Mesenchymal stem cell (in vitro differentiated cells and primary cell): ENCODE data around the gene CLEC16A.
A peak's percentile ranks its signal among the peaks of the same experiment; 100 is the strongest.

Source experiments
- DNase-seq: peaks from one replicate; pipeline ENCODE4 v3.0.0-alpha.2; 2013
- H2AFZ ChIP-seq: one replicate; pipeline ENCODE4 v1.6.1; 2013; ENCODE audit warnings: low read depth, mild to moderate bottlenecking, control low read depth, inconsistent platforms, low read length, moderate library complexity
- H2AK5ac ChIP-seq: 2 replicates; pipeline ENCODE4 v1.6.1; 2013; ENCODE audit warnings: low read length, moderate library complexity, mild to moderate bottlenecking, inconsistent platforms; ENCODE audit not compliant: severe bottlenecking
- H2BK120ac ChIP-seq: one replicate; pipeline ENCODE4 v1.6.1; 2013; ENCODE audit warnings: low read depth, mild to moderate bottlenecking, inconsistent platforms, low read length, moderate library complexity
- H2BK12ac ChIP-seq, 2 experiments: one replicate each; pipeline ENCODE4 v1.6.1; 2013; ENCODE audit warnings: inconsistent platforms in 2 of 2, low read length in 2 of 2, mild to moderate bottlenecking in 2 of 2, moderate library complexity in 2 of 2, control low read depth in 1 of 2
- H2BK15ac ChIP-seq: one replicate; pipeline ENCODE4 v1.6.1; 2013; ENCODE audit warnings: mild to moderate bottlenecking, low read depth, inconsistent platforms; ENCODE audit not compliant: poor library complexity, severe bottlenecking
- H2BK5ac ChIP-seq: 2 replicates; pipeline ENCODE4 v1.6.1; 2013; ENCODE audit warnings: low read depth, mild to moderate bottlenecking, low read length, control low read depth, inconsistent platforms; ENCODE audit not compliant: poor library complexity, severe bottlenecking
- H3K14ac ChIP-seq, 2 experiments: one replicate each; pipeline ENCODE4 v1.6.1; 2013; ENCODE audit warnings: inconsistent platforms in 2 of 2, low read length in 2 of 2, control low read depth in 1 of 2, mild to moderate bottlenecking in 1 of 2, moderate library complexity in 1 of 2
- H3K18ac ChIP-seq, 2 experiments: one replicate each; pipeline ENCODE4 v1.6.1; 2013; ENCODE audit warnings: inconsistent platforms in 2 of 2, low read length in 2 of 2, control low read depth in 1 of 2, low read depth in 1 of 2, mild to moderate bottlenecking in 1 of 2
- H3K23ac ChIP-seq, 2 experiments: one replicate each; pipeline ENCODE4 v1.6.1; 2013; ENCODE audit warnings: inconsistent platforms in 2 of 2, low read length in 2 of 2, mild to moderate bottlenecking in 2 of 2, moderate library complexity in 2 of 2, control low read depth in 1 of 2
- H3K27ac ChIP-seq: 2 replicates; pipeline ENCODE4 v1.5.1; 2013; ENCODE audit warnings: mild to moderate bottlenecking, moderate library complexity, low read length, control low read depth, inconsistent platforms; ENCODE audit not compliant: poor library complexity, severe bottlenecking
- H3K27me3 ChIP-seq, 2 experiments: 2 replicates each; pipeline versions ENCODE4 v1.6.1 to v1.7.0; 2013; ENCODE audit warnings: low read length in 2 of 2, mild to moderate bottlenecking in 2 of 2, moderate library complexity in 2 of 2, control low read depth in 1 of 2, inconsistent platforms in 1 of 2; ENCODE audit not compliant: control insufficient read depth in 1 of 2, insufficient read depth in 1 of 2
- H3K36me3 ChIP-seq, 2 experiments: 2 replicates each; pipeline versions ENCODE4 v1.6.1 to v1.7.0; 2013; ENCODE audit warnings: low read length in 2 of 2, control low read depth in 1 of 2, inconsistent platforms in 1 of 2, low read depth in 1 of 2, mild to moderate bottlenecking in 1 of 2; ENCODE audit not compliant: insufficient read depth in 2 of 2, control insufficient read depth in 1 of 2
- H3K4ac ChIP-seq, 2 experiments: one replicate each; pipeline ENCODE4 v1.6.1; 2013; ENCODE audit warnings: inconsistent platforms in 2 of 2, low read length in 2 of 2, mild to moderate bottlenecking in 2 of 2, moderate library complexity in 2 of 2, control low read depth in 1 of 2, low read depth in 1 of 2
- H3K4me1 ChIP-seq: 2 replicates; pipeline ENCODE4 v1.6.1; 2013; ENCODE audit warnings: low read depth, low read length, control low read depth; ENCODE audit not compliant: control insufficient read depth, insufficient read depth
- H3K4me2 ChIP-seq: 2 replicates; pipeline ENCODE4 v1.6.1; 2013; ENCODE audit warnings: low read length, mild to moderate bottlenecking, inconsistent platforms; ENCODE audit not compliant: poor library complexity, severe bottlenecking
- H3K4me3 ChIP-seq, 2 experiments: 2 replicates each; pipeline versions ENCODE4 v1.5.1 to v1.7.0; 2013; ENCODE audit warnings: low read length in 2 of 2, mild to moderate bottlenecking in 2 of 2, control low read depth in 1 of 2, low read depth in 1 of 2; ENCODE audit not compliant: insufficient read depth in 1 of 2
- H3K79me1 ChIP-seq: replicated peaks from 2 replicates; pipeline ENCODE4 v1.6.1; 2013; ENCODE audit warnings: mild to moderate bottlenecking, control low read depth, low read length, inconsistent platforms; ENCODE audit not compliant: poor library complexity, severe bottlenecking
- H3K9ac ChIP-seq: 2 replicates; pipeline ENCODE4 v1.7.0; 2013; ENCODE audit warnings: mild to moderate bottlenecking, low read length, moderate library complexity
- H3K9me3 ChIP-seq: 2 replicates; pipeline ENCODE4 v1.7.0; 2013; ENCODE audit warnings: mild to moderate bottlenecking, low read length; ENCODE audit not compliant: control insufficient read depth
- H4K8ac ChIP-seq: one replicate; pipeline ENCODE4 v1.6.1; 2013; ENCODE audit warnings: inconsistent platforms, mild to moderate bottlenecking, low read length, moderate library complexity
- H4K91ac ChIP-seq: one replicate; pipeline ENCODE4 v1.6.1; 2013; ENCODE audit warnings: mild to moderate bottlenecking, low read length, inconsistent platforms
- WGBS: methylation state at CpG from one replicate; pipeline ENCODE4 v1.1.7; 2013; ENCODE audit warnings: mixed read lengths; 5-methylcytosine and 5-hydroxymethylcytosine counted together

Gene CLEC16A

DNA sequence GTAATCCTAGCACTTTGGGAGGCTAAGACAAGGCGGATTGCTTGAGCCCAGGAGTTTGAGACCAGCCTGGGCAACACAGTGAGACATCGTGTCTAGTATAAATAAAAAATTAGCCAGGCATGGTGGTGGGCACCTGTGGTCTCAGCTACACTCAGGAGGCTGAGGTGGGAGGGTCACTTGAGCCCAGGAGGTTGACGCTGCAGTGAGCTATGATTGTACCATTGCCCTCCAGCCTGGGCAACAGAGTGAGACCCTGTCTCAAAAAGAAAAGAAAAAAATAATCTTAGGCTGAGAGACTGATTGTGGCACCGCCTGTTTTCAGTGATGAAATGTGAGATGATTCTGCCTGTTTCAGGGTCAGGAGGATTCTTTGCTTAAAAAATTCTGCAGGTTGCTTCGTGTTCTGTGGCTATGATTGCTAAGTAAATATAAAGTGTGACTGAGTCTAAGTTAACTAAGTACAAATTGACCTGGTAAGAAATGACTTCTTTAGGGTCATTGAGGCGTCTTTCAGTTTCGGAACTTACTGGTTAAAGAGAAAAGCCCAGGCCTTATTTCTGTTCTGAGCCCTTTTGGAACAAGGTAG lies 183.3 kb downstream of the CLEC16A start:
- H3K4ac ChIP-seq = peak overlapping the region in 1 of 2 experiments; percentile 62
- no peak overlapping the region for H2AK5ac ChIP-seq
- 97% methylated on average over 7 of the region's 7 CpGs for WGBS
- H2AFZ ChIP-seq = no peak overlapping the region
- no peak overlapping the region for H3K9ac ChIP-seq
- H2BK120ac ChIP-seq = no peak overlapping the region
- H3K4me3 ChIP-seq = no peak overlapping the region
- H4K8ac ChIP-seq = no peak overlapping the region
- no peak overlapping the region for H2BK5ac ChIP-seq
- peaks cover 28% of the 10 kb centered on the region for H3K4me1 ChIP-seq
- H3K4me2 ChIP-seq = no peak overlapping the region
- H3K27me3 ChIP-seq = no peaks in the 10 kb centered on the region
- peaks cover 5% of the 10 kb centered on the region for H3K79me1 ChIP-seq
- H3K36me3 ChIP-seq = peaks cover 41 to 53% of the 10 kb centered on the region in 2 experiments
- H3K18ac ChIP-seq = no peak overlapping the region
- no peak overlapping the region for H3K27ac ChIP-seq
- no peaks in the 10 kb centered on the region for H3K9me3 ChIP-seq
- no peak overlapping the region for H2BK15ac ChIP-seq
- no peak overlapping the region for H3K14ac ChIP-seq
- H3K23ac ChIP-seq = no peak overlapping the region
- H2BK12ac ChIP-seq = no peak overlapping the region
- no peak overlapping the region for H4K91ac ChIP-seq
- DNase-seq = no peak

DNA sequence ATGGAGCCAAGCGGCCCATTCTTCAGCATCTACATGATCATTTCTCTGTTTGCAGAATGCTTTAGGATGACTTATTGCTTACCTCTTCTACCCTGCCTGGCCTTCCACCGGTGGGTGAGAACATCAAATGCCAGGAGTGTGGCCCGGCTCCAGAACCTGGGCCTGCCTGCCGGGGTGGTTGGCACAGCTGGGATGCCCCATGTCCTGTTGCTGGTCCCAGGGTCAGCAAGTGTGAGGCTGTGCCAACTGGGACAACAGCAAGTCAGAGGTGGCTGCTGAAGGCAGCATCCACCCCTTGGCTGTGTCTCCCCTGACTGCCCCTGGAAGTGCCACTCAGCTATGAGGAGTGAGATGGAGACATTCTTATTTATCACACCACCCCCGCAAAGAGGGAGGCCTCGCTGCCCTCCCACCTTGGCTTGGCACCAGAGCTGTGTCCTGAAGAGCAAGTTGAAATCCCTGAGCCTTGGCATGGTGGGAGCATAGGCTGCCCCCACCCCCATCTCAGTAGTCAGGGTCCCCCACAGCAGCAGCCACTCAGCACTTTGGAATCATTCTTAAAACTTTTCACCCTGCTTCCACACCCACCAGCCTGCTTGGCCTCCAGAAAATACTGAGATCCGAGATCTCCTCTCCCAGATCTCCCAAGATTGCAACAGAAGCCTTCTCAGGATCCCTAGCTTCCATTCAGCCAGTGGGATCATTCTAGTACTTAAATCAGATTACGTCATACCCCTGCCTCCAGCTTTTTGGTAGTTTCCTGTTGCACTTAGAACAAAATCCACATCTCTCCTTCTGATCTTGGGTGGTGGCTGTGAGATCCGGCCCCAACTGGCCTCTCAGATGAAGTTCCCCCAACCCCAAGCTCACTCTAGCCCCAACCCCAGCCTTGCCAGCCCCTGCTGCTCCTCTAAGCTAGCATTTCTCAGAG lies 184.1 kb downstream of the CLEC16A start:
- Histone ChIP-seq H3K9me3 (no peaks in the 10 kb centered on the region), H3K27ac (no peak overlapping the region), H3K14ac (peak overlapping the region in 1 of 2 experiments; percentile 68), H3K18ac (peak overlapping the region; percentile 85 to 94), H2BK120ac (no peak overlapping the region), H4K91ac (peak overlapping the region; percentile 55), H2BK15ac (no peak overlapping the region), H2BK12ac (peak overlapping the region; percentile 87 to 88), H3K79me1 (peaks cover 6% of the 10 kb centered on the region), H3K4me3 (no peak overlapping the region), H3K4me1 (peaks cover 32% of the 10 kb centered on the region), H2AFZ (no peak overlapping the region), H2BK5ac (no peak overlapping the region), H3K27me3 (no peaks in the 10 kb centered on the region), H3K36me3 (peaks cover 36 to 47% of the 10 kb centered on the region in 2 experiments), H2AK5ac (peak overlapping the region; percentile 73), H3K9ac (peak overlapping the region; percentile 58), H3K4me2 (no peak overlapping the region), H3K23ac (no peak overlapping the region), H3K4ac (peak overlapping the region; percentile 35 to 62), H4K8ac (peak overlapping the region; percentile 92)
- DNase-seq = peak; percentile 84
- WGBS = 70% methylated on average over 9 of the region's 9 CpGs

DNA sequence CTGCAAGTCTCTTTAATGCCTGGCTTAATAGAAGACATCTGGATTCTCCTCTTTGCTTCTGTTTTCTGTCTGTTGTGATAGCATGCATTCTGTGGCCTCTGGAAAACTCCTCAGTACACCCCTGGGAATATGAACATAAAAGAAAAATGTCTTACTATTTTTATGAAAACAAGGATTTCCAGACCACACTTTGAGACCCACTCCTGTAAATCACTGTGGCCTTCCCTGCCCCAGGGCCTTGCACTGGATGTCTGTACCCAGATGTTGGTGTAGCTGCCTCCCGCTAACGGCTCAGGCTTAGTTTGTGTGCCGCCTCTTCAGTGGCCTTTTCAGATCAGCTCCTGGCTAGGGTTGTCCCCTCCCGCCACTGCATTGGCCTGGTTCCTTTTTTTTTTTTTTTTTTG lies 185.0 kb downstream of the CLEC16A start:
- Histone ChIP-seq H3K79me1 (peaks cover 6% of the 10 kb centered on the region), H3K4ac (no peak overlapping the region), H2BK15ac (no peak overlapping the region), H3K4me1 (peaks cover 37% of the 10 kb centered on the region), H2BK5ac (no peak overlapping the region), H2AK5ac (no peak overlapping the region), H2BK12ac (no peak overlapping the region), H3K9ac (peak overlapping the region; percentile 58), H2BK120ac (no peak overlapping the region), H3K9me3 (no peaks in the 10 kb centered on the region), H3K36me3 (peaks cover 27 to 38% of the 10 kb centered on the region in 2 experiments), H2AFZ (no peak overlapping the region), H3K23ac (no peak overlapping the region), H3K4me3 (no peak overlapping the region), H3K14ac (no peak overlapping the region), H3K18ac (no peak overlapping the region), H4K91ac (no peak overlapping the region), H3K27me3 (no peaks in the 10 kb centered on the region), H4K8ac (no peak overlapping the region), H3K4me2 (no peak overlapping the region), H3K27ac (no peak overlapping the region)
- WGBS = 59% methylated on average over 4 of the region's 4 CpGs
- peak; percentile 69 for DNase-seq

DNA sequence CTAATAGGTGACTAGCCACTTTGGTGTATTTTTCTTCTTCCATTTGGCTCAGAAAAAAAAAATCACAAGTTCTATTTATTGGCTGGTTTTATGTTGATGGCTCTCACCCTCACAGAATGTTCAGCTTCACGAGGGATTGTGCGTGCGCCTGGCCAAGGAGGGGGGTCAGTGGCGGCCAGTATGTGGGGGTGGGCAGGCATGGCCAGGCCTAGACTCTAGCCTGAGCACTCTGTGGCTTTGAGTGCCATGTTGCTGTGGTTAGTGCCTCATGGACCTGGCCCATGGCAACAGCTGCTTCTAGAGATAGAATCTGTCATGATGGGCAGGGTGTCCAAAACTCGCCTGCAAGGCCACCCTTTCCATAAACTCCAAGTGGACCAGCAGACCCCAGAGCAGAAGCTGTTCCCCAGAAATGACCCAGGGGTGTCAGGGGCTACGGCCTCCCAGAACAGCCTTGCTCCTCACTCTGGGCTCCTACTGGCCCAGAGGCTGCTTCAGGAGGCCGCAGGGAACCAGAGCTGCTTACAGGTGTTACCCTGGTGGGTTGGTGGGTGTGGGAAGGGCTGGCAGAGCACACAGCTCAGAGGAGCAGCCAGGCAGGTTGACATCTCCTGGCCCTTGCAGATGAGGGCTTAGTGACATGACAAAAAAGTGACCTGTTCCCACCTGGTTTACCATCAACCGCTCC lies 186.8 kb downstream of the CLEC16A start:
- H2BK15ac ChIP-seq = peak overlapping the region; percentile 92
- peak overlapping the region; percentile 38 to 86 for H3K18ac ChIP-seq
- H3K27ac ChIP-seq = peak overlapping the region; percentile 56
- no peak overlapping the region for H2BK120ac ChIP-seq
- DNase-seq = no peak
- WGBS = 92% methylated on average over 8 of the region's 8 CpGs
- peak overlapping the region; percentile 65 for H4K91ac ChIP-seq
- H3K27me3 ChIP-seq = no peaks in the 10 kb centered on the region
- H2AK5ac ChIP-seq = peak overlapping the region; percentile 97
- no peak overlapping the region for H4K8ac ChIP-seq
- H3K4ac ChIP-seq = peak overlapping the region in 1 of 2 experiments; percentile 5
- H3K79me1 ChIP-seq = peaks cover 6% of the 10 kb centered on the region
- H3K36me3 ChIP-seq = peaks cover 12 to 27% of the 10 kb centered on the region in 2 experiments
- H3K9ac ChIP-seq = no peak overlapping the region
- no peak overlapping the region for H3K4me3 ChIP-seq
- H3K23ac ChIP-seq = no peak overlapping the region
- H2BK5ac ChIP-seq = no peak overlapping the region
- no peaks in the 10 kb centered on the region for H3K9me3 ChIP-seq
- H2BK12ac ChIP-seq = peak overlapping the region; percentile 35 to 91
- peak overlapping the region in 1 of 2 experiments; percentile 96 for H3K14ac ChIP-seq
- no peak overlapping the region for H2AFZ ChIP-seq
- H3K4me2 ChIP-seq = no peak overlapping the region
- peaks cover 49% of the 10 kb centered on the region for H3K4me1 ChIP-seq
